Suprapubic skin (tissue), 4 donors: Measurements from ENCODE around the gene PIK3AP1. TPM values are rescaled to one million over a fixed set of nuclear protein-coding genes. Genes with fewer than 3 reads are reported as not detected.

Source experiments
- DNase-seq, 2 donors: peaks; one replicate each; pipeline ENCODE4 v3.0.0-alpha.2; 2019; ENCODE audit warnings: low spot score in 2 of 2
- H3K27ac ChIP-seq: fragments of 200-600 bp; sonication (generic); one replicate; pipeline ENCODE4 v1.5.1; 2019
- H3K27me3 ChIP-seq: fragments of 200-600 bp; sonication (generic); one replicate; pipeline ENCODE4 v1.5.1; 2019
- H3K36me3 ChIP-seq: fragments of 200-600 bp; sonication (generic); one replicate; pipeline ENCODE4 v1.5.1; 2019
- H3K4me1 ChIP-seq: fragments of 200-600 bp; sonication (generic); one replicate; pipeline ENCODE4 v1.5.1; 2019
- H3K4me3 ChIP-seq: fragments of 200-600 bp; sonication (generic); one replicate; pipeline ENCODE4 v1.5.1; 2019; ENCODE audit warnings: mild to moderate bottlenecking
- H3K9me3 ChIP-seq: fragments of 200-600 bp; sonication (generic); one replicate; pipeline ENCODE4 v1.5.1; 2019
- CTCF ChIP-seq, 2 donors: fragments of 200-600 bp in 1 of 2; fragments of 450-650 bp in 1 of 2; sonication (generic) in 1 of 2; IDR thresholded peaks; one replicate each; pipeline ENCODE4 v1.5.1; 2016 to 2019; ENCODE audit warnings: antibody characterized with exemption in 2 of 2, mild to moderate bottlenecking in 1 of 2, moderate library complexity in 1 of 2
- EP300 ChIP-seq: sonication (generic); formaldehyde crosslinking; IDR thresholded peaks from one replicate; pipeline ENCODE4 v1.6.1; 2017; ENCODE audit warnings: antibody characterized with exemption
- POLR2A ChIP-seq, 2 donors: fragments of 450-650 bp; IDR thresholded peaks; one replicate each; pipeline ENCODE4 v1.6.1; 2017; ENCODE audit warnings: antibody characterized with exemption in 2 of 2, mild to moderate bottlenecking in 2 of 2, moderate library complexity in 2 of 2
- POLR2AphosphoS5 ChIP-seq, 3 donors: sonication (generic); formaldehyde crosslinking; IDR thresholded peaks; one replicate each; pipeline ENCODE4 v1.6.1; 2017; ENCODE audit warnings: antibody characterized with exemption in 3 of 3
- WGBS: methylation state at CpG from one replicate; pipeline ENCODE4 v1.1.5; 2018; 5-methylcytosine and 5-hydroxymethylcytosine counted together
- total RNA-seq, 4 donors: library from RNA; depleted of rRNA; stranded (reverse); fragments of >200 nt; gene quantifications; one replicate each; pipeline ENCODE4 v1.1.0, GENCODE V29; 2016

The PIK3AP1 gene
- total RNA-seq, 4 donors from 2014 or later: 2.2 to 5.6 (median 4.0) TPM

DNA sequence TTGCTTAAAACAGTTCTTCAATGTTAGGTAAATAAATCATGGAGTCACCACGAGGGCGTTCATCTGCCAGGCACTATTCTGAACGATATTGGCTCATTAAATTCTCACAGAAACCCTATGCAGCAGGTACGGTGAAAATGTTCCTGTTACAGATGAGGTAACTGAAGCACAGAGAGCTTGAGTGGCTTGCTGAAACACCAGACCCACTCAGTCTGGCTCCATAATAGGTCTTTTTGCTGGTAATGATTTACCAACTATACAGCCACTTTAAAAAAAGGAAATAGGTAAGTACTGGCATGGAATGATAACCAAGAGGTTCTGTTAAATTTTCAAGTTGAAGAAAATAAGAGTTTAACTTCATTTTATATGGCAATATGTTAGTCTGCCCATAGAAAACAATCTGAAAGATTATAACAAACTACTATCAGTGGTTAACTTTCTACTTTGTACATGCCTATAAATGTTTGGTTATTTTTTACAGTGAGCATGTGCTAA lies 132.2 kb downstream of the PIK3AP1 start:
- Histone ChIP-seq H3K27ac (peak overlapping the region; percentile 97), H3K9me3 (no peaks in the 10 kb centered on the region), H3K36me3 (no peaks in the 10 kb centered on the region), H3K27me3 (no peaks in the 10 kb centered on the region), H3K4me3 (peak overlapping the region; percentile 84), H3K4me1 (peaks cover 39% of the 10 kb centered on the region)
- 24% methylated on average over 4 of the region's 4 CpGs for WGBS
- TF ChIP-seq POLR2A (IDR thresholded peaks at IDR 0.05) (no peak), CTCF (IDR thresholded peaks at IDR 0.05) (no peak), POLR2AphosphoS5 (IDR thresholded peaks at IDR 0.05) (no peak), EP300 (no peak)
- no peak for DNase-seq

- H3K36me3 ChIP-seq: no peaks in the 10 kb centered on the region
- no peaks in the 10 kb centered on the region for H3K27me3 ChIP-seq
- peak overlapping the region; percentile 84 for H3K4me3 ChIP-seq
- TF ChIP-seq POLR2AphosphoS5 (IDR thresholded peaks at IDR 0.05) (peak in 1 of 3 donors; percentile 7), EP300 (no peak)
- 2% methylated on average over 17 of the region's 25 CpGs for whole genome bisulfite sequencing
- peak; percentile 89 to 90 for DNase-seq
- H3K9me3 ChIP-seq: no peaks in the 10 kb centered on the region
- H3K27ac ChIP-seq: peak overlapping the region; percentile 97
- peaks cover 44% of the 10 kb centered on the region for H3K4me1 ChIP-seq
Observed at GRCh38 chr10:96587264-96588059, 132.9 kb downstream of the PIK3AP1 start.

DNA sequence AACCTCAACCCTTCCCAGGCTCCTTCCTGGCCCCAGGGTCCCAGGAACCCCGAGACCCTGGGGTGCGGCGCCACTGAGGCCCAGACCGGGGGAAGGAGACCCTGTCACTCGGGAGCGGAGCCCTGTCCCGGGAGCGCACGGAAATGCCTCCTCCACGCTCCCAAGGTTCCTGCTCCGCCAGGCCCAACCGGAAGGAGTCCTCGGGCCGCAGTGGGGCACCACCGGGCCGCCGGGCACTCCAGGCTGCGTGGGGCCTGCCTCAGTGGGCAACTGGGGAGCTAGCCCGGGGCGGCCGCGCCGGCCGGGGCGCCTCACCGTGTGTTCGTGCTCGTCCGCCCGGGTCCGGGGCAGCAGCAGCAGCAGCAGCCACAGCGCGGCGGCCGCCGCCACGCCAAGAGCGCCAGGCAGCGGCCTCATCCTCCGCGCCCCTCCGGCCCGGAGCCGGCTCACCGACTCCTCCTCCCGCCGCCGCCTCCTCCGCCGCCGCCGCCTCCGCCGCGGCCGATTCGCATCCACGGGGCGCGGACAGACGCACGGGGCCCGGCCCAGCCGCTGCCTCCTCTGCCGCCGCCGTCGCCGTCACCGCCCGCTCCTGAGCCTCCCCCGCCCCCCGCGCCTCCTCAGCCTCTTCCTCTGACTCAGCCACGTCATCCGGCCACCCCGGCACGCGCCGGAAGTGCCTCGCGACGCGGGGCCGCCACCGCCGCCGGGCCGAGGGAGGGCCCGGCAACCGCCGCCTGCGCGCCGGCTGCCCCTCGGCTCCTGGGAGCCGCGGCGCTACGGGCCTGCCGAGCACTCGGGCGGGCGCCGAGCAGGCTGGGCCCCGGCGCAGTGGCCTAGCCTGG lies 133.7 kb downstream of the PIK3AP1 start, which contains the start of gene TM9SF3:
Gene TM9SF3 (minus strand): TSS at position 594 of the 845 bp plus-strand sequence. CDS start 177 bp downstream, at position 417.
- H3K27me3 ChIP-seq: no peaks in the 10 kb centered on the region
- no peaks in the 10 kb centered on the region for H3K9me3 ChIP-seq
- TF ChIP-seq EP300 (no peak), POLR2A (IDR thresholded peaks at IDR 0.05) (peak; percentile 84 to 95)
- H3K36me3 ChIP-seq: no peaks in the 10 kb centered on the region
- peak within 1 kb of the TSS; percentile 97 for H3K27ac ChIP-seq
- peaks cover 51% of the 10 kb centered on the region for H3K4me1 ChIP-seq
- H3K4me3 ChIP-seq: peak within 1 kb of the TSS; percentile 84
- no CpG with 5 or more reads among the region's 107 CpGs for WGBS
- DNase-seq: peak; percentile 94 to 97

- DNase-seq: no peak
- 1% methylated on average over 15 of the region's 20 CpGs for WGBS
- Histone ChIP-seq H3K4me1 (peaks cover 57% of the 10 kb centered on the region), H3K9me3 (no peaks in the 10 kb centered on the region), H3K4me3 (peak overlapping the region; percentile 84), H3K27ac (peak overlapping the region; percentile 97), H3K36me3 (no peaks in the 10 kb centered on the region), H3K27me3 (no peaks in the 10 kb centered on the region)
- TF ChIP-seq CTCF (IDR thresholded peaks at IDR 0.05) (no peak), POLR2A (IDR thresholded peaks at IDR 0.05) (no peak), EP300 (no peak), POLR2AphosphoS5 (IDR thresholded peaks at IDR 0.05) (no peak)
Observed at GRCh38 chr10:96585736-96586418, 134.4 kb downstream of the PIK3AP1 start.

GRCh38 chr10:96584474-96584873 lies 135.8 kb downstream of the PIK3AP1 start:
- no peak for DNase-seq
- H3K27ac ChIP-seq: no peak overlapping the region
- TF ChIP-seq POLR2AphosphoS5 (IDR thresholded peaks at IDR 0.05): no peak
- TF ChIP-seq CTCF (IDR thresholded peaks at IDR 0.05): no peak
- no peak for TF ChIP-seq EP300
- TF ChIP-seq POLR2A (IDR thresholded peaks at IDR 0.05): no peak
- peaks cover 65% of the 10 kb centered on the region for H3K4me1 ChIP-seq
- H3K4me3 ChIP-seq: no peak overlapping the region
- no peaks in the 10 kb centered on the region for H3K36me3 ChIP-seq
- WGBS: 87% methylated on average over 9 of the region's 9 CpGs
- no peaks in the 10 kb centered on the region for H3K27me3 ChIP-seq
- no peaks in the 10 kb centered on the region for H3K9me3 ChIP-seq
